SK-N-SH (cell line): Measurements from ENCODE around the gene REEP1. TPM values are rescaled to one million over a fixed set of nuclear protein-coding genes. Genes with fewer than 3 reads are reported as not detected.

Source experiments
- CTCF ChIA-PET: fragments of 300-600, 350-600 bp; formaldehyde crosslinking; extraction: SDS; loops from one replicate; lab custom pipeline; 2021; lab: Yijun Ruan, JAX
- POLR2A ChIA-PET: fragments of 350-600 bp; sonication (Branson Sonifier 250); formaldehyde crosslinking; extraction: SDS; loops from one replicate; lab custom pipeline; 2020; ENCODE audit warnings: antibody characterized with exemption, inconsistent platforms; lab: Yijun Ruan, JAX
- DNase-seq: peaks from one replicate; pipeline ENCODE4 v3.0.0; 2012
- H2AFZ ChIP-seq: fragments of 200-600 bp; sonication (generic); 2 replicates; pipeline ENCODE4 v1.8.1; 2016; ENCODE audit warnings: antibody characterized with exemption, mild to moderate bottlenecking, low read depth
- H3F3A ChIP-seq: fragments of 200-600 bp; sonication (generic); replicated peaks from 2 replicates; pipeline ENCODE3; 2016; ENCODE audit warnings: antibody characterized with exemption, mild to moderate bottlenecking; ENCODE audit not compliant: insufficient read depth
- H3K27ac ChIP-seq, 2 experiments: fragments of 200-500 bp in 1 of 2; fragments of 200-600 bp in 1 of 2; sonication (Bioruptor generic) in 1 of 2; sonication (generic), shearing (Covaris generic) in 1 of 2; 2 replicates each; pipeline versions ENCODE4 v1.5.1 to v1.6.1; 2014 to 2016; ENCODE audit warnings: low read depth in 2 of 2, inconsistent platforms in 1 of 2, low read length in 1 of 2, mild to moderate bottlenecking in 1 of 2, mixed read lengths in 1 of 2
- H3K27me3 ChIP-seq: fragments of 200-600 bp; sonication (generic), shearing (Covaris generic); 2 replicates; pipeline ENCODE4 v1.6.1; 2016; ENCODE audit warnings: mixed run types; ENCODE audit not compliant: insufficient read depth
- H3K36me3 ChIP-seq, 2 experiments: fragments of 200-500 bp in 1 of 2; fragments of 200-600 bp in 1 of 2; sonication (Bioruptor generic) in 1 of 2; sonication (generic) in 1 of 2; replicated peaks in 1 of 2; 2 replicates each; pipeline versions ENCODE3 to v1.5.1; 2014 to 2016; ENCODE audit warnings: low read length in 1 of 2, mild to moderate bottlenecking in 1 of 2; ENCODE audit not compliant: insufficient read depth in 2 of 2, control insufficient read depth in 1 of 2
- H3K4me1 ChIP-seq, 2 experiments: fragments of 200-500 bp in 1 of 2; fragments of 200-600 bp in 1 of 2; sonication (Bioruptor generic) in 1 of 2; sonication (generic), shearing (Covaris generic) in 1 of 2; 2 replicates each; pipeline versions ENCODE4 v1.5.1 to v1.6.1; 2014 to 2016; ENCODE audit warnings: low read depth in 1 of 2, low read length in 1 of 2, mixed run types in 1 of 2; ENCODE audit not compliant: insufficient read depth in 2 of 2, control insufficient read depth in 1 of 2
- H3K4me2 ChIP-seq: fragments of 200-600 bp; sonication (generic), shearing (Covaris generic); 2 replicates; pipeline ENCODE4 v1.6.1; 2017; ENCODE audit warnings: mixed run types
- H3K4me3 ChIP-seq, 2 experiments: fragments of 200-500 bp in 1 of 2; fragments of 200-600 bp in 1 of 2; sonication (Bioruptor generic) in 1 of 2; sonication (generic), shearing (Covaris generic) in 1 of 2; 2 replicates each; pipeline versions ENCODE4 v1.5.1 to v1.8.1; 2014 to 2016; ENCODE audit warnings: low read depth in 2 of 2, inconsistent platforms in 1 of 2, low read length in 1 of 2, mild to moderate bottlenecking in 1 of 2, mixed read lengths in 1 of 2, moderate library complexity in 1 of 2
- H3K79me2 ChIP-seq: fragments of 200-600 bp; sonication (generic); 2 replicates; pipeline ENCODE4 v1.8.1; 2017; ENCODE audit warnings: mild to moderate bottlenecking; ENCODE audit not compliant: insufficient read depth
- H3K9ac ChIP-seq: fragments of 200-600 bp; sonication (generic); 2 replicates; pipeline ENCODE4 v1.6.1; 2017; ENCODE audit warnings: mixed run types
- H3K9me2 ChIP-seq: fragments of 200-600 bp; sonication (generic); 2 replicates; pipeline ENCODE4 v1.6.1; 2017; ENCODE audit warnings: mixed run types
- H3K9me3 ChIP-seq: fragments of 200-600 bp; sonication (generic); 2 replicates; pipeline ENCODE4 v1.6.1; 2017; ENCODE audit warnings: mixed run types, mild to moderate bottlenecking, moderate library complexity
- H4K20me1 ChIP-seq: fragments of 200-600 bp; sonication (generic); 2 replicates; pipeline ENCODE4 v1.6.1; 2017; ENCODE audit warnings: mild to moderate bottlenecking, mixed run types; ENCODE audit not compliant: insufficient read depth
- CTCF ChIP-seq: fragments of 200-600 bp; sonication (generic); IDR thresholded peaks from 2 replicates; pipeline ENCODE4 v1.6.1; 2017; ENCODE audit warnings: antibody characterized with exemption, mild to moderate bottlenecking, moderate library complexity
- EP300 ChIP-seq, 2 experiments: IDR thresholded peaks; 2 replicates each; pipeline versions ENCODE4 v1.4.0 to v1.6.1; 2012; ENCODE audit warnings: borderline replicate concordance in 1 of 2, low read depth in 1 of 2, low read length in 1 of 2
- EZH2phosphoT487 ChIP-seq: fragments of 200-600 bp; sonication (generic); IDR thresholded peaks from 2 replicates; pipeline ENCODE4 v1.6.1; 2017; ENCODE audit warnings: low read depth, mixed run types, mild to moderate bottlenecking, antibody characterized with exemption, moderate library complexity, borderline replicate concordance
- FOSL2 ChIP-seq: IDR thresholded peaks from 2 replicates; pipeline ENCODE4 v1.4.0; 2012; ENCODE audit warnings: low read depth, mild to moderate bottlenecking, moderate library complexity, borderline replicate concordance
- FOXJ3 ChIP-seq: sonication (generic); formaldehyde crosslinking; IDR thresholded peaks from 2 replicates; pipeline ENCODE4 v1.5.1; 2020; ENCODE audit warnings: mild to moderate bottlenecking, missing genetic modification reagents
- FOXM1 ChIP-seq: IDR thresholded peaks from 2 replicates; pipeline ENCODE4 v1.4.0; 2012; ENCODE audit warnings: low read depth, mild to moderate bottlenecking
- GABPA ChIP-seq: IDR thresholded peaks from 2 replicates; pipeline ENCODE4 v1.4.0; 2012; ENCODE audit warnings: low read depth, mild to moderate bottlenecking
- NFIC ChIP-seq: IDR thresholded peaks from 2 replicates; pipeline ENCODE4 v1.4.0; 2012; ENCODE audit warnings: borderline replicate concordance
- NRF1 ChIP-seq: IDR thresholded peaks from 2 replicates; pipeline ENCODE4 v1.6.1; 2012; ENCODE audit warnings: low read depth, mild to moderate bottlenecking, low read length
- POLR2AphosphoS5 ChIP-seq: IDR thresholded peaks from 2 replicates; pipeline ENCODE4 v1.6.1; 2012; ENCODE audit warnings: low read depth, low read length
- RAD21 ChIP-seq: IDR thresholded peaks from 2 replicates; pipeline ENCODE4 v1.6.1; 2012; ENCODE audit warnings: mild to moderate bottlenecking, low read length
- RCOR1 ChIP-seq: fragments of 150-350 bp; IDR thresholded peaks from 2 replicates; pipeline ENCODE4 v1.6.1; 2017; ENCODE audit warnings: antibody characterized with exemption, low read length
- RFX5 ChIP-seq: IDR thresholded peaks from 2 replicates; pipeline ENCODE4 v1.6.1; 2012; ENCODE audit warnings: mild to moderate bottlenecking, improper control_type of control experiment, low read length
- SMC3 ChIP-seq: IDR thresholded peaks from 2 replicates; pipeline ENCODE4 v1.6.1; 2012; ENCODE audit warnings: low read depth, low read length, improper control_type of control experiment
- TCF12 ChIP-seq: IDR thresholded peaks from 2 replicates; pipeline ENCODE4 v1.4.0; 2012
- TEAD4 ChIP-seq: IDR thresholded peaks from 2 replicates; pipeline ENCODE4 v1.4.0; 2012; ENCODE audit warnings: mild to moderate bottlenecking, borderline replicate concordance; ENCODE audit not compliant: insufficient read depth
- USF1 ChIP-seq: IDR thresholded peaks from 2 replicates; pipeline ENCODE4 v1.4.0; 2012; ENCODE audit warnings: low read depth, borderline replicate concordance
- WGBS: methylation state at CpG from one replicate; pipeline ENCODE4 v1.1.6; 2017; ENCODE audit warnings: low lambda C conversion rate; 5-methylcytosine and 5-hydroxymethylcytosine counted together
- polyA plus RNA-seq, 3 experiments: library from polyadenylated mRNA; depleted of rRNA; stranded (reverse); fragments of >200 nt; gene quantifications; 2 replicates each; pipeline ENCODE4 v1.2.3, GENCODE V29; 2012
- TF ChIP-seq, protein P1 (sequence below): fragments of 150-350 bp; IDR thresholded peaks from 2 replicates; pipeline ENCODE4 v1.6.1; 2017; ENCODE audit warnings: antibody characterized with exemption, low read length, low read depth, borderline replicate concordance

Gene REEP1
- polyA plus RNA-seq, 1 of the 3 experiments (the other 2 are of a cell fraction): 0.13 TPM

- H3K4me1 ChIP-seq: peaks cover 0 to 16% of the 10 kb centered on the region in 2 experiments; a peak in 2 of 4 replicates
- WGBS: 65% methylated on average over 4 of the region's 6 CpGs
- H3K9me3 ChIP-seq: no peaks in the 10 kb centered on the region
- no peak for DNase-seq
- no peak overlapping the region for H3K4me3 ChIP-seq
- no peak overlapping the region for H3K4me2 ChIP-seq
- H4K20me1 ChIP-seq: no peaks in the 10 kb centered on the region
- no peaks in the 10 kb centered on the region for H3K79me2 ChIP-seq
- no peak overlapping the region for H3K27ac ChIP-seq
- no peaks in the 10 kb centered on the region for H3F3A ChIP-seq
- no peaks in the 10 kb centered on the region for H3K36me3 ChIP-seq
- ChIA-PET POLR2A (no interaction called here), CTCF (interaction anchor here (1.2 kb wide), 1 partner anchor 80 kb away, joined by 7 read pairs; no protein-coding TSS in a partner anchor)
- TF ChIP-seq TEAD4 (no peak), CTCF (no peak), FOXJ3 (CRISPR knock-in tag) (no peak), NFIC (no peak), EZH2phosphoT487 (no peak), EP300 (IDR thresholded peaks at IDR 0.05; ENCODE audit: borderline replicate concordance in 1 of 2, low read depth in 1 of 2, low read length in 1 of 2) (no peak), RCOR1 (no peak), RAD21 (no peak), FOXM1 (no peak)
- TF ChIP-seq, protein P1, sequence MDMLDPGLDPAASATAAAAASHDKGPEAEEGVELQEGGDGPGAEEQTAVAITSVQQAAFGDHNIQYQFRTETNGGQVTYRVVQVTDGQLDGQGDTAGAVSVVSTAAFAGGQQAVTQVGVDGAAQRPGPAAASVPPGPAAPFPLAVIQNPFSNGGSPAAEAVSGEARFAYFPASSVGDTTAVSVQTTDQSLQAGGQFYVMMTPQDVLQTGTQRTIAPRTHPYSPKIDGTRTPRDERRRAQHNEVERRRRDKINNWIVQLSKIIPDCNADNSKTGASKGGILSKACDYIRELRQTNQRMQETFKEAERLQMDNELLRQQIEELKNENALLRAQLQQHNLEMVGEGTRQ: no peak
- no peaks in the 10 kb centered on the region for H3K27me3 ChIP-seq
- H3K9me2 ChIP-seq: no peaks in the 10 kb centered on the region
- no peak overlapping the region for H3K9ac ChIP-seq
- no peak overlapping the region for H2AFZ ChIP-seq
Observed at GRCh38 chr2:86301009-86301408, 36.4 kb downstream of the REEP1 start.

- Histone ChIP-seq H3K4me1 (peaks cover 0 to 13% of the 10 kb centered on the region in 2 experiments; a peak in 2 of 4 replicates), H3K36me3 (no peaks in the 10 kb centered on the region), H2AFZ (no peak overlapping the region), H3K79me2 (no peaks in the 10 kb centered on the region), H3K9ac (no peak overlapping the region), H3K4me2 (no peak overlapping the region), H3K27me3 (no peaks in the 10 kb centered on the region), H4K20me1 (no peaks in the 10 kb centered on the region), H3K27ac (no peak overlapping the region), H3F3A (no peaks in the 10 kb centered on the region), H3K9me3 (no peaks in the 10 kb centered on the region), H3K4me3 (no peak overlapping the region), H3K9me2 (no peaks in the 10 kb centered on the region)
- DNase-seq: no peak
- TF ChIP-seq EZH2phosphoT487 (no peak), TCF12 (no peak), USF1 (no peak), POLR2AphosphoS5 (no peak), SMC3 (no peak), NRF1 (no peak), RFX5 (no peak), FOSL2 (no peak), RCOR1 (no peak), GABPA (no peak)
- TF ChIP-seq, protein P1: no peak
- POLR2A ChIA-PET: no interaction called here
- CTCF ChIA-PET: interaction anchor here (1.2 kb wide), 1 partner anchor 80 kb away, joined by 7 read pairs; no protein-coding TSS in a partner anchor
- 35% methylated on average over 3 of the region's 3 CpGs for WGBS
Observed at GRCh38 chr2:86300496-86300895, 36.9 kb downstream of the REEP1 start.
